ENCODE results near the gene PPP4R4. TPM values are rescaled to one million over a fixed set of nuclear protein-coding genes. Genes with fewer than 3 reads are reported as not detected.
A peak's percentile ranks its signal among the peaks of the same experiment; 100 is the strongest.

PPP4R4 gene
- total RNA-seq, 1 donor: under 0.01 TPM

GRCh38 chr14:94317259-94317658 is 143.1 kb downstream of the PPP4R4 start:
- Histone ChIP-seq H2AFZ (ENCODE audit: low read length) (peak overlapping the region; percentile 10), H3K79me2 (ENCODE audit: insufficient read depth, low read length) (no peaks in the 10 kb centered on the region), H3K27me3 (ENCODE audit: insufficient read depth, low read length) (no peaks in the 10 kb centered on the region), H3K9me3 (ENCODE audit: low read depth, low read length) (no peaks in the 10 kb centered on the region), H3K4me1 (ENCODE audit: insufficient read depth, low read length) (no peaks in the 10 kb centered on the region), H4K20me1 (ENCODE audit: insufficient read depth, low read length) (no peaks in the 10 kb centered on the region), H3K36me3 (ENCODE audit: insufficient read depth, low read length) (no peaks in the 10 kb centered on the region), H3K4me2 (ENCODE audit: insufficient read depth, low read length) (no peak overlapping the region), H3K4me3 (ENCODE audit: insufficient read depth, low read length) (no peak overlapping the region), H3K27ac (ENCODE audit: low read depth, low read length) (no peak overlapping the region)
- no peak for TF ChIP-seq CTCF (IDR thresholded peaks at IDR 0.05; ENCODE audit: extremely low read depth, low read depth, low read length)
- DNase-seq (ENCODE audit: insufficient read length, low spot score, missing footprints): no peak

GRCh38 chr14:94320243-94320642 is 146.1 kb downstream of the PPP4R4 start:
- no peaks in the 10 kb centered on the region for H3K27me3 ChIP-seq (ENCODE audit: insufficient read depth, low read length)
- H3K4me3 ChIP-seq (ENCODE audit: insufficient read depth, low read length): no peak overlapping the region
- TF ChIP-seq CTCF (IDR thresholded peaks at IDR 0.05; ENCODE audit: extremely low read depth, low read depth, low read length): no peak
- H3K27ac ChIP-seq (ENCODE audit: low read depth, low read length): no peak overlapping the region
- H3K4me2 ChIP-seq (ENCODE audit: insufficient read depth, low read length): no peak overlapping the region
- no peaks in the 10 kb centered on the region for H3K36me3 ChIP-seq (ENCODE audit: insufficient read depth, low read length)
- no peak overlapping the region for H2AFZ ChIP-seq (ENCODE audit: low read length)
- peaks cover 10% of the 10 kb centered on the region for H3K4me1 ChIP-seq (ENCODE audit: insufficient read depth, low read length)
- no peaks in the 10 kb centered on the region for H4K20me1 ChIP-seq (ENCODE audit: insufficient read depth, low read length)
- no peaks in the 10 kb centered on the region for H3K79me2 ChIP-seq (ENCODE audit: insufficient read depth, low read length)
- no peaks in the 10 kb centered on the region for H3K9me3 ChIP-seq (ENCODE audit: low read depth, low read length)
- DNase-seq (ENCODE audit: insufficient read length, low spot score, missing footprints): no peak

GRCh38 chr14:94321421-94322271 is 147.5 kb downstream of the PPP4R4 start:
- no peaks in the 10 kb centered on the region for H3K27me3 ChIP-seq (ENCODE audit: insufficient read depth, low read length)
- no peaks in the 10 kb centered on the region for H4K20me1 ChIP-seq (ENCODE audit: insufficient read depth, low read length)
- H3K79me2 ChIP-seq (ENCODE audit: insufficient read depth, low read length): no peaks in the 10 kb centered on the region
- H3K4me3 ChIP-seq (ENCODE audit: insufficient read depth, low read length): no peak overlapping the region
- DNase-seq (ENCODE audit: insufficient read length, low spot score, missing footprints): no peak
- H3K4me1 ChIP-seq (ENCODE audit: insufficient read depth, low read length): peaks cover 10% of the 10 kb centered on the region
- no peak overlapping the region for H3K4me2 ChIP-seq (ENCODE audit: insufficient read depth, low read length)
- H3K36me3 ChIP-seq (ENCODE audit: insufficient read depth, low read length): no peaks in the 10 kb centered on the region
- no peak for TF ChIP-seq CTCF (IDR thresholded peaks at IDR 0.05; ENCODE audit: extremely low read depth, low read depth, low read length)
- no peaks in the 10 kb centered on the region for H3K9me3 ChIP-seq (ENCODE audit: low read depth, low read length)
- H2AFZ ChIP-seq (ENCODE audit: low read length): no peak overlapping the region
- no peak overlapping the region for H3K27ac ChIP-seq (ENCODE audit: low read depth, low read length)

Data from osteoblast (primary cell).